Cardiac fibroblast (primary cell): Measurements from ENCODE around the gene SLC37A1.
A peak's percentile ranks its signal among the peaks of the same experiment; 100 is the strongest.

ENCODE experiments used
- DNase-seq, 2 donors: peaks; one replicate each; pipeline versions ENCODE4 v3.0.0 to v3.0.0-alpha.2; 2010; ENCODE audit warnings: low read depth in 2 of 2
- H3K4me3 ChIP-seq, 2 donors: replicated peaks in 1 of 2; 1 replicate in 1 of 2; 2 replicates in 1 of 2; pipeline ENCODE4 v1.5.1; 2011; ENCODE audit warnings: low read depth in 2 of 2, low read length in 2 of 2, mild to moderate bottlenecking in 2 of 2, moderate library complexity in 1 of 2
- TF ChIP-seq, protein P1 (sequence below): IDR thresholded peaks from one replicate; pipeline ENCODE4 v1.5.1; 2011; ENCODE audit warnings: low read depth, mild to moderate bottlenecking, low read length, inconsistent platforms

Gene SLC37A1

DNA sequence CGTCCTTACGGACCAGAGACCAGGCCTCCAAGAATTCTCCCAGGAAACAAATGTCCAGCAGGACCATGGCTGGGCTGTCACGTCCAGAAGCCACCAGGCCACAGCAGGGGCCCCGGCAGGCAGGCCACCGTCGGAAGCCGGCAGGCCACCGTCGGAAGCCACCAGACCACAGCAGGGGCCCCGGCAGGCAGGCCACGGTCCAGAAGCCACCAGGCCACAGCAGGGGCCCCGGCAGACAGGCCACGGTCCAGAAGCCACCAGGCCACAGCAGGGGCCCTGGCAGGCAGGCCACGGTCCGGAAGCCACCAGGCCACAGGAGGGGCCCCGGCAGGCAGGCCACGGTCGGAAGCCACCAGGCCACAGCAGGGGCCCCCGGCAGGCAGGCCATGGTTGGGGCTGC is 72.8 kb downstream of the SLC37A1 start:
- TF ChIP-seq, protein P1, sequence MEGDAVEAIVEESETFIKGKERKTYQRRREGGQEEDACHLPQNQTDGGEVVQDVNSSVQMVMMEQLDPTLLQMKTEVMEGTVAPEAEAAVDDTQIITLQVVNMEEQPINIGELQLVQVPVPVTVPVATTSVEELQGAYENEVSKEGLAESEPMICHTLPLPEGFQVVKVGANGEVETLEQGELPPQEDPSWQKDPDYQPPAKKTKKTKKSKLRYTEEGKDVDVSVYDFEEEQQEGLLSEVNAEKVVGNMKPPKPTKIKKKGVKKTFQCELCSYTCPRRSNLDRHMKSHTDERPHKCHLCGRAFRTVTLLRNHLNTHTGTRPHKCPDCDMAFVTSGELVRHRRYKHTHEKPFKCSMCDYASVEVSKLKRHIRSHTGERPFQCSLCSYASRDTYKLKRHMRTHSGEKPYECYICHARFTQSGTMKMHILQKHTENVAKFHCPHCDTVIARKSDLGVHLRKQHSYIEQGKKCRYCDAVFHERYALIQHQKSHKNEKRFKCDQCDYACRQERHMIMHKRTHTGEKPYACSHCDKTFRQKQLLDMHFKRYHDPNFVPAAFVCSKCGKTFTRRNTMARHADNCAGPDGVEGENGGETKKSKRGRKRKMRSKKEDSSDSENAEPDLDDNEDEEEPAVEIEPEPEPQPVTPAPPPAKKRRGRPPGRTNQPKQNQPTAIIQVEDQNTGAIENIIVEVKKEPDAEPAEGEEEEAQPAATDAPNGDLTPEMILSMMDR: no peak
- no peak for DNase-seq
- H3K4me3 ChIP-seq: no peak overlapping the region

DNA sequence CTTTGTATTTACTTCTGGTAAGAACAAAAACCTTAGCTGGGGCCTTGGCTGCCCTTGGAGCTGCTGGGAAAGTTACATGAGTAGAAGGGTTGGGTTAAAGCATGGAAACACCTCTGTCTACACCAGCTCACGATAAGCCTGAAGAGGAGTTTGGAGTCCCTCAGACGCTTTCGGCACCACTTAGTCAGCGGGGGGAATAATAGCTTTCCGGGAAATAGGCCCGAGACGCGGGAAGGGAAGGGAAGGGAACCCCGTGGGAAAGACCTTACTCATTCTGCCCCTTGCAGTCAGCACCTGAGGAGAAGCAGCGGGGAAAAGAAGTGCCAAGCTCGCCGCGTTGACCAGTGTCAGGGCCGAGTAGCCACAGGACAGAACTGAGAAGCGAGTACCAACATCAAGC is 73.4 kb downstream of the SLC37A1 start:
- DNase-seq: no peak
- H3K4me3 ChIP-seq: no peak overlapping the region
- TF ChIP-seq, protein P1: no peak

DNA sequence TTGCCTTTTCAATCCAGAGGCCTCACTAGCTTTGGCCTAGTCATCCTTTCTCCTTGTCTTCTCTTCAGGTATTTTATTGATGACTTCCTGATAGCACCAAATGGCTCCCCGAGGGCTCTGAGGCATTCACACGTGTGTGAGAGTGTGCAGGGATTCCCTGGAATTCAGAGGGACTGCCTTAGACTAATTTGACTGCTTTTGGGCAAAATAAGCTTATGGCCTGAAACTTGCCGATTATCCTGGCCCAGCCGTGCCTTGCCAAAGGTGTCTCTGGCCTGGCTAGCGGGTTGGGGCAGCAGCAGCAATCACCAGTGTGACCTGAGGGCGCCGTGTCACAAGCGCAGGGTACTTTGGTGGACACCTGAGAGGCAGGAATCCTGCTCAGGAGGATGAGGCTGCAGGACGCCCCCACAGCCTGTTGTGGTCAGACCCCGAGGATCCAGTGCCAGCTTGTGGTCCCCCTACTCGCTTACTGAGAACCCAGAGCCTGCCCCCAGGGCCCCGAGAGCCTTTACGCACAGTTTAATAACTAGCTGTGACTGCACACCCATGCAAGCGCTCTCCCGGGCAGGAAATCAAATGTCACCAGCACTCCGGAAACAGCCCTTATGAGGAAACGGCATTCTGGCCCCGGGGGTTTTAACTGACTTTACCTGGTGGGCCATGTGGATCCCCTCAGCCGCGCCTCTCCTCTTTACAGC is 76.9 kb downstream of the SLC37A1 start:
- DNase-seq: no peak
- H3K4me3 ChIP-seq: no peak overlapping the region
- TF ChIP-seq, protein P1: no peak

DNA sequence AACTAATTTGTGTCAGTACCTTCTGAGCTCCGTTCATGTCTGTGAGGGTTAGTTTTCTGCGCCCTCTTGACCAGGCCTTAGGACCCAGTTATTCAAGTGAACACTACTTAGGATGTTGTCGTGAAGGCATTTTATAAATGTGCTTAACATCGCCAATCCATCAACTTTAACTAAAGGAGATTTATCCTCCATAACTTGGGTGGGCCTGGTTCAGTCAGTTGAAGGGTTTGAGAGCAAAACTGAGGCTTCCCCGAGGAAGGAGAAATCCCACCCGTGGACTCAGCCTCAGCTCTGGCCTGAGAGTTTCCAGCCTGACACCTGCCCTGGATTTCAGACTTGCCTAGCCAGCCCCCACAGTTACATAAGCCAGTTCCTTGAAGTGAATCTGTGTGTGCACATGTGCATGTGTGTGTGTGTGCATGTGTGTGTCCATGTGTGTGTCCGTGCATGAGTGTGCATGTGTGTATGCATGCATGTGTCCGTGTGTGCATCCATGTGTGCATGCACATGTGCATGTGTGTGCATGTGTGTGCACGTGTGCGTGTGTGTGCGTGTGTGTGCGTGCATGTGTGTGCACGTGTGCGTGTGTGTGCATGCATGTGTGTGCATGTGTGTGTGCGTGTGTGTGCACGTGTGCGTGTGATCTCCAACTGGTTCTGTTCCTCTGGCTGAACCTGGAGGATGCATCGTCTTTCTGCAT is 77.7 kb downstream of the SLC37A1 start:
- no peak for DNase-seq
- TF ChIP-seq, protein P1: no peak
- no peak overlapping the region for H3K4me3 ChIP-seq

DNA sequence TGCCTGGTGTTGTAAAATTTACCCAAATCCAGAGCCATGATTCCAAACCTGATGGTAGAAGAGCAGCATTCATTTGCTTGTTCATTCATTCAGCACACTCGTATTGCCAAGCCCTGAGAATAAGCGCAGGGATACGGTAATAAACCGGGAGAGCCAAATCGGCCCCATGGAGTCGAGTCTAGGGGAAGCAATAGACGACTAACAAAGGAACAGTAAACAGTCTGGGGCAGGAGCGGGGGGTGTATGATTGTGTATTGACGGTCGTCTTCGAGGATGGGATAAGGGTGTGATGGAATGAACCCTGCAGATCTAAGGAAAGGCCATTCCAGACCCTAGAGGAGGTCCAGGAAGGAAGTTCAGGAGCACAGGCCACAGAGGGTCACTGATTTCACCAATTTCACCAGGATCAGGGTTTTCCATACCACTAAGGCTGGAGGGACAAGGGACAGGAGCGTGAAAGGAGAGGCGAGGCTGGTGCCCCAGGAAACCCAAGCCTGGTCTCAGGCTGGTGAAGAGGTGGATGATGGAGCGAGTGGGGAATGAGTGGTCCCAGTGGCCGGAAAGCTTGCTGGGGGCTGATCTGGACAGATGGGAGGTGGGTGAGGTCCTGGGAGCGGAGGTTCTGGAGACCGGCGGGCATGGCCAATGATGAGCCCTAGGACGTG is 78.6 kb downstream of the SLC37A1 start:
- TF ChIP-seq, protein P1: no peak
- H3K4me3 ChIP-seq: no peak overlapping the region
- no peak for DNase-seq

DNA sequence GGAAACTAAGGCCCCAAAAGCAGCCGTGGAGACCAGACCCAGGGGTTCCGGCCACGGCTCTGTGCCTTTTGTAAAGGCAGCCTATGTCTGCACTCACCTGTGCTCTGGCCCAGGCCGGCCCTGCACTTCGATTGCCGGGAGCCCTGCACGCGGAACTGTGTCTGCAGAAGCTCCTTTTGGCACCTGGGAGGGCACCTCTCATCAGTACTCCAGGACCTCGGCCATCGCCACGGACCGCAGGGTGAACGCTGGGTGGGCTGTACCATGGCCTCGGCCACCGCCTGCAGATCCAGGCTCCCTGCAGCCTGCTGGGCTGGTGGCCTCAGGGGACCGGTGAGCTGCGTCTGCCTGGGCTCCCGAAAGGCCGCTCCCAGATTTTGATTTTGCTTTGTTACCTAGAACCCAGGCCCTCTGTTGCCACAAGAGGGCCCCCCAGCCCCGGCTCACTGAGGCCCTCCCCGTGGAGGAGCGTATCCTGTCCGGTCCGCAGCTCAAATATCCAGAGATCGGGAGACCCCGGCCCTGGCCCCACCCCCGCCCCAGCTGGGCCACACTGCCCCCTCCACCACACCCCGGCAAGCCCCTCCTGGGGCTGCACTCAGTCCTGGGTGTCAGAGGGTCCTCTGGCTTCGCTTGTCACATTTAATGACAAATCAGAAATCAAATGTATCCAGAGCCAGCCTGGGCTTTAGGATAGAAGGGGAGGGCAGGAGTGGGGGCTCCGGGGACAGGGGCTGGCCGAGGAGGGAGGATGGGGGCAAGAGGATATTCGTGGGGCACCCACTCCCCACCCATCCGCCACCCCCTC is 79.6 kb downstream of the SLC37A1 start:
- no peak overlapping the region for H3K4me3 ChIP-seq
- peak; percentile 65 to 66 for DNase-seq
- TF ChIP-seq, protein P1: peak; percentile 79
